Immature natural killer cell (primary cell): ENCODE results near the gene LACTBL1. TPM values are rescaled to one million over a fixed set of nuclear protein-coding genes. Genes with fewer than 3 reads are reported as not detected.

ENCODE experiments used
- DNase-seq, 3 donors: peaks; one replicate each; pipeline ENCODE4 v3.0.0; 2022; ENCODE audit warnings: mixed read lengths in 1 of 3
- H3K27ac Mint-ChIP-seq, 6 donors: one replicate each; pipeline ENCODE4 v1.8.0; 2020; ENCODE audit warnings: mixed read lengths in 6 of 6, mild to moderate bottlenecking in 5 of 6, inconsistent platforms in 4 of 6, moderate library complexity in 3 of 6
- H3K27me3 Mint-ChIP-seq, 3 donors: one replicate each; pipeline ENCODE4 v1.8.0; 2020 to 2021; ENCODE audit warnings: low read depth in 3 of 3, mild to moderate bottlenecking in 3 of 3, mixed read lengths in 3 of 3, moderate library complexity in 3 of 3, inconsistent platforms in 1 of 3
- H3K36me3 Mint-ChIP-seq, 3 donors: one replicate each; pipeline ENCODE4 v1.8.0; 2020; ENCODE audit warnings: mixed read lengths in 3 of 3, inconsistent platforms in 2 of 3, mild to moderate bottlenecking in 2 of 3
- H3K4me1 Mint-ChIP-seq, 2 donors: one replicate each; pipeline ENCODE4 v1.8.0; 2020; ENCODE audit warnings: inconsistent platforms in 2 of 2, mild to moderate bottlenecking in 2 of 2, mixed read lengths in 2 of 2, moderate library complexity in 1 of 2
- H3K4me3 Mint-ChIP-seq, 5 donors: one replicate each; pipeline ENCODE4 v1.8.0; 2020; ENCODE audit warnings: mild to moderate bottlenecking in 5 of 5, mixed read lengths in 5 of 5, inconsistent platforms in 3 of 5, moderate library complexity in 3 of 5
- H3K9me3 Mint-ChIP-seq, 6 donors: one replicate each; pipeline ENCODE4 v1.8.0; 2020; ENCODE audit warnings: mild to moderate bottlenecking in 6 of 6, mixed read lengths in 6 of 6, inconsistent platforms in 4 of 6, moderate library complexity in 3 of 6
- polyA plus RNA-seq, 3 donors: library from polyadenylated mRNA; unstranded; fragments of 300-500 nt; fragmentation: Illumina TruSeq; gene quantifications; one replicate each; pipeline ENCODE4 v1.2.3, GENCODE V29; 2021

Gene LACTBL1
- polyA plus RNA-seq, 3 donors from 2014 or later: not detected

DNA sequence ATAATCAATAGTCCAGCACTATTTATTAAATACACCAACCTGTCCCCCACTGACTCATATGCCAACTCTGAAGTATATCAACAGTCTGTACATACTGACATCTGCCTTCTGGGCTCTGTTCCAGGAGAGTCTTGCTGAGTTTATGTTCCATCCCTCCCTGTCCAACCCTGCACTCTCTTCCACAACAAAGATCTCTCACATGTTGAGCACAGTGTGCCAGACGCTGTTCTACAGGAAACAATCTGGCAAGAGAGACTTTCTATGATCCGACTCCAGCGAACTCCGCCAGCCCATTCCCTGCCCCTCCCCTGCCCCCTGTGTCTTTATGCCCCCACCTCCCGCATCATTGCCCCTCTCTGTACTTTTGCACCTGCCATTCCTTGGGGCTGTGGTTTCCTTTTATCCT is 3.4 kb downstream of the LACTBL1 start:
- Mint-ChIP-seq H3K36me3 (no peaks in the 10 kb centered on the region), H3K4me3 (no peak overlapping the region), H3K27ac (no peak overlapping the region), H3K9me3 (no peaks in the 10 kb centered on the region), H3K27me3 (peaks cover 0 to 16% (median 12%) of the 10 kb centered on the region in 3 donors), H3K4me1 (no peaks in the 10 kb centered on the region)
- DNase-seq: no peak

GRCh38 chr1:22967833-22968232 is 4.8 kb downstream of the LACTBL1 start:
- Mint-ChIP-seq H3K27ac (no peak overlapping the region), H3K9me3 (no peaks in the 10 kb centered on the region), H3K27me3 (peaks cover 0 to 18% (median 13%) of the 10 kb centered on the region in 3 donors), H3K36me3 (no peaks in the 10 kb centered on the region), H3K4me1 (no peaks in the 10 kb centered on the region), H3K4me3 (no peak overlapping the region)
- no peak for DNase-seq

- no peaks in the 10 kb centered on the region for H3K36me3 Mint-ChIP-seq
- no peak overlapping the region for H3K27ac Mint-ChIP-seq
- H3K9me3 Mint-ChIP-seq: no peaks in the 10 kb centered on the region
- H3K4me3 Mint-ChIP-seq: no peak overlapping the region
- H3K4me1 Mint-ChIP-seq: no peaks in the 10 kb centered on the region
- H3K27me3 Mint-ChIP-seq: peaks cover 0 to 21% (median 12%) of the 10 kb centered on the region in 3 donors
- no peak for DNase-seq
Observed at GRCh38 chr1:22966309-22966708, 6.4 kb downstream of the LACTBL1 start.

GRCh38 chr1:22963044-22963677 is 9.5 kb downstream of the LACTBL1 start:
- H3K27me3 Mint-ChIP-seq: peaks cover 0 to 8% (median 5%) of the 10 kb centered on the region in 3 donors
- no peaks in the 10 kb centered on the region for H3K9me3 Mint-ChIP-seq
- DNase-seq: no peak
- H3K36me3 Mint-ChIP-seq: no peaks in the 10 kb centered on the region
- H3K4me1 Mint-ChIP-seq: no peaks in the 10 kb centered on the region
- H3K4me3 Mint-ChIP-seq: no peak overlapping the region
- no peak overlapping the region for H3K27ac Mint-ChIP-seq

GRCh38 chr1:22962558-22962957 is 10.1 kb downstream of the LACTBL1 start:
- no peaks in the 10 kb centered on the region for H3K9me3 Mint-ChIP-seq
- H3K27me3 Mint-ChIP-seq: peaks cover 0 to 5% (median 3%) of the 10 kb centered on the region in 3 donors
- no peaks in the 10 kb centered on the region for H3K4me1 Mint-ChIP-seq
- DNase-seq: no peak
- no peak overlapping the region for H3K4me3 Mint-ChIP-seq
- no peaks in the 10 kb centered on the region for H3K36me3 Mint-ChIP-seq
- no peak overlapping the region for H3K27ac Mint-ChIP-seq

- no peak overlapping the region for H3K4me3 Mint-ChIP-seq
- no peak overlapping the region for H3K27ac Mint-ChIP-seq
- no peaks in the 10 kb centered on the region for H3K9me3 Mint-ChIP-seq
Observed at GRCh38 chr1:22959545-22960360, 12.9 kb downstream of the LACTBL1 start.

GRCh38 chr1:22958556-22958955 is 14.1 kb downstream of the LACTBL1 start:
- no peaks in the 10 kb centered on the region for H3K4me1 Mint-ChIP-seq
- H3K36me3 Mint-ChIP-seq: no peaks in the 10 kb centered on the region
- no peak overlapping the region for H3K4me3 Mint-ChIP-seq
- H3K27ac Mint-ChIP-seq: no peak overlapping the region
- no peaks in the 10 kb centered on the region for H3K9me3 Mint-ChIP-seq
- no peak for DNase-seq
- peaks cover 3 to 7% (median 5%) of the 10 kb centered on the region in 3 donors for H3K27me3 Mint-ChIP-seq

More at GRCh38 chr1:22959545-22960360, 12.9 kb downstream of the LACTBL1 start:
- DNase-seq: no peak
- Mint-ChIP-seq H3K4me1 (no peaks in the 10 kb centered on the region), H3K27me3 (peaks cover 5 to 9% (median 5%) of the 10 kb centered on the region in 3 donors), H3K36me3 (no peaks in the 10 kb centered on the region)

DNA sequence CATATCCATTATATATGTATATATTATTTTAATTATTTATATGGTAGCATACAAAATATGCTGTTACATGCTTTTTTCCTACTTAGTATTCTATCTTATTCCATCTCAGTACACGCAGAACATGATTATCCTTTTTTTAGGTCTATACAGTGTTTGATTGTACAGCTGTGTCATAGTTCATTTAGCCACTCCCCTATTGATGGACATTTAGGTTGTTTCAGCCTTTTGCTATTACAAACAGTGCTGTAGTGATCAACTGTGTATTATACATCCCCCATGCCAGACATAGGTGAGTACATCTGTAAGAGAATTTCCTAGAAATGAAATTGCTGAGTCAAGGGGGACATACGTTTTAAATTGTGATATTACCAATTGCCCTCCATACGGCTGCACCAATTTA is 15.6 kb downstream of the LACTBL1 start:
- DNase-seq: no peak
- no peaks in the 10 kb centered on the region for H3K9me3 Mint-ChIP-seq
- H3K36me3 Mint-ChIP-seq: no peaks in the 10 kb centered on the region
- no peak overlapping the region for H3K27ac Mint-ChIP-seq
- H3K4me3 Mint-ChIP-seq: no peak overlapping the region
- no peaks in the 10 kb centered on the region for H3K4me1 Mint-ChIP-seq
- peaks cover 3 to 8% (median 6%) of the 10 kb centered on the region in 3 donors for H3K27me3 Mint-ChIP-seq

DNA sequence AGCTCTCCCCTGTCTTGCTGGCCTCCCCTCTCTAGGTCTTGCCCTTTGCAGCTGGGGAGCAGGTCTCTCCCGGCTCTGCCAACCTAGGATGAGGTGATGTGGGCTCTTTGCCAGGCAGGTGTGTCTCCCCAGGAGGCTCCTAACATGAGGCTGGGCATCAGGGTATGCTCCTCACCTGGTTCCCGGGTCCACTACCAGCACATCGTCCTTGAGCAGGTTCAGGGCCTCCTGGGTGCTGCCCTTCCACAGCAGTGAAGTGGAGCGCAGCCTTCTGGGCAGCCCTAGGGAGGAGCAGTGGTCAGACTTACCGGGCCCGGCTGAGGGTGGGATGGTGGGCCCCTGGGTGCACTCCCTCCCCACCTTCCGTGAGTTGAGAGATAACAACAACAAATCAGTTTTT is 17.5 kb downstream of the LACTBL1 start:
- Mint-ChIP-seq H3K4me3 (no peak overlapping the region), H3K27me3 (peaks cover 5 to 8% (median 8%) of the 10 kb centered on the region in 3 donors), H3K36me3 (no peaks in the 10 kb centered on the region), H3K4me1 (no peaks in the 10 kb centered on the region), H3K9me3 (peaks cover 0 to 1% (median 0%) of the 10 kb centered on the region in 6 donors), H3K27ac (no peak overlapping the region)
- no peak for DNase-seq

DNA sequence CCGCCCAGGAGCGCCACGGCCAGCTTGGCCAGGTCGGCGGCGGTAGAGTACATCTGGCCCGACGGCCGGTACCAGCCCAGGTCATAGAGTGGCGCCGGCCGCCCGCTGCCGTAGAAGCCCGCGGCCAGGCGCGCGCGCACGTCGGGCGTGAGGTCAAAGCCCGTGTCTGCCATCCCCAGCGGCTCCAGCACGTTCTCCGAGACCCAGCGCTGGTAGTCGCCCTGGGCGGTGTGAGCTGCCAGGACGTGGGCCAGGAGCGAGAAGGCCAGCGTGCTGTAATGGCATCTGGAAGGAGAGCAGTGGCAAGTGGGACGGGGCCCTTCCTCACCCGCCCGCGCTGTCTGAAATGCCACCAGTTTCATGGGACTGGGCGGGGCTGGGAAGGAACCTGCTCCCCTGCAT is 18.9 kb downstream of the LACTBL1 start:
- peaks cover 0 to 1% (median 0%) of the 10 kb centered on the region in 6 donors for H3K9me3 Mint-ChIP-seq

DNA sequence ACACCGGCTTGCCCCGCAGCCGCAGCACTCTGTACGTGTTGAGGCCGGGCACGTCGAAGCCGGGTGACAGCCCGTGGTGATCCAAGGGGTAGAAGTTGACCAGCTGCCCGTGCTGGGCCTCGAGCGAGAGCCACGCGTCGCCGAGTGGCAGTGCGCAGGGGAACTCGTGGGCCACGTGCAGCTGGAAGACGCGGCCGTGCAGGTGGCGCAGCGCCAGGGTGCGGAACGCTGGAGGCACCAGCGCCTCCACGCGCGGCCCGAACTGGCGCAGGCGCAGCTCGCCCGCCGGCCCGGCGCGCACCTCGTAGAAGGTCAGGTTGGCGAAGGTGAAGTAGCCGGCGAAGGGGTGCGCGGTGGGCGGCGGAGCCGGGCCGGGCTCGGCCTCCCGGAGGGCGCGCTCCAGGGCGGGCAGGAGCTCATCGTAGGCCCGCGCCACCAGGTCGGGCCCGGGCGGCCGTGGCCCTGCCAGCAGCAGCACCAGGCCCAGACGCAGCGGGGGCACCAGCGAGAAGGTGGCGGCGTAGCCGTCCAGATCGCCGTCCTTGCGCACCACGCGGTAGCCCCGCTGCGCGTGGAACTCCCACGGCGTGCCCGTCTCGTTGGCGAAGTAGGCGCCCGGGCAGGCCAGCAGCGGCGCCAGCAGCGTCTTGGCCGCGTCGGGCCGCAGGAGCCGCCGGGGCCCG is 19.5 kb downstream of the LACTBL1 start:
- H3K4me3 Mint-ChIP-seq: no peak overlapping the region
- no peaks in the 10 kb centered on the region for H3K36me3 Mint-ChIP-seq
- no peak for DNase-seq
- peaks cover 0 to 1% (median 0%) of the 10 kb centered on the region in 6 donors for H3K9me3 Mint-ChIP-seq
- H3K27me3 Mint-ChIP-seq: peaks cover 5 to 10% (median 8%) of the 10 kb centered on the region in 3 donors
- H3K27ac Mint-ChIP-seq: no peak overlapping the region
- no peaks in the 10 kb centered on the region for H3K4me1 Mint-ChIP-seq

More for the DNA sequence above, 18.9 kb downstream of the LACTBL1 start:
- Mint-ChIP-seq H3K27ac (no peak overlapping the region), H3K36me3 (no peaks in the 10 kb centered on the region), H3K27me3 (peaks cover 5 to 10% (median 8%) of the 10 kb centered on the region in 3 donors), H3K4me1 (no peaks in the 10 kb centered on the region), H3K4me3 (no peak overlapping the region)
- DNase-seq: no peak

- Mint-ChIP-seq H3K4me1 (no peaks in the 10 kb centered on the region), H3K27me3 (peaks cover 5 to 10% (median 8%) of the 10 kb centered on the region in 3 donors), H3K4me3 (no peak overlapping the region), H3K9me3 (peaks cover 0 to 1% (median 0%) of the 10 kb centered on the region in 6 donors), H3K36me3 (no peaks in the 10 kb centered on the region), H3K27ac (no peak overlapping the region)
- DNase-seq: no peak
Observed at GRCh38 chr1:22952694-22953056, 20.0 kb downstream of the LACTBL1 start.

GRCh38 chr1:22951796-22952195 is 20.9 kb downstream of the LACTBL1 start:
- no peaks in the 10 kb centered on the region for H3K4me1 Mint-ChIP-seq
- H3K27ac Mint-ChIP-seq: no peak overlapping the region
- no peaks in the 10 kb centered on the region for H3K36me3 Mint-ChIP-seq
- H3K9me3 Mint-ChIP-seq: peaks cover 0 to 1% (median 0%) of the 10 kb centered on the region in 6 donors
- DNase-seq: no peak
- no peak overlapping the region for H3K4me3 Mint-ChIP-seq
- peaks cover 8 to 10% (median 8%) of the 10 kb centered on the region in 3 donors for H3K27me3 Mint-ChIP-seq

DNA sequence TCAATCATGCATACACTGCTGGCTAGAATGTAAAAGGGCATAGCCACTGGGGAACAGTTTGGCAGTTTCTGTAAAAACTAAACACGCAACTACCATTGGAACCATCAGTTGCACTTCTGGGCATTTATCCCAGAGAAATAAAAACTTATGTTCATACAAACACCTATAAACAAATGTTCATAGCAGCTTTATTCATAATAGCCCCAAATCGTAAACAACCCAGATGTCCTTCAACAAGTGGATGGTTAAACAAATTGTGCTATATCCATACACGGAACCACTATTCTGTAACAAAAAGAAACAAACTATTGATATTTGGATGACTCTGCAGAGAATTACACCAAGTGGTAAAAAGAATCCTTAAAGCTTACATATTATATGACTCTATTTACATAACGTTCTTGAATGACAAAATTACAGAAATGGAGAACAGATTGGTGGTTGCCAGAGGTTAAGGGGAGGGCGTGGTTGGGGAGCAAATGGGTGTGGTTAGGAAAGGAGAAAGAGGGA is 22.8 kb downstream of the LACTBL1 start:
- no peak overlapping the region for H3K27ac Mint-ChIP-seq
- DNase-seq: no peak
- H3K4me3 Mint-ChIP-seq: no peak overlapping the region
- H3K36me3 Mint-ChIP-seq: no peaks in the 10 kb centered on the region
- no peaks in the 10 kb centered on the region for H3K4me1 Mint-ChIP-seq
- H3K9me3 Mint-ChIP-seq: peaks cover 0 to 3% (median 0%) of the 10 kb centered on the region in 6 donors
- peaks cover 5 to 8% (median 5%) of the 10 kb centered on the region in 3 donors for H3K27me3 Mint-ChIP-seq
